Prostate gland (tissue), 2 donors: Measurements from ENCODE around the gene ANO8. TPM values are rescaled to one million over a fixed set of nuclear protein-coding genes. Genes with fewer than 3 reads are reported as not detected.

ENCODE experiments used
- DNase-seq: peaks from one replicate; pipeline ENCODE4 v3.0.0-alpha.2; 2019; ENCODE audit warnings: low spot score
- H3K27ac ChIP-seq, 2 donors: fragments of 200-600 bp; sonication (generic); 2 replicates each; pipeline ENCODE4 v1.5.1; 2017 to 2019
- H3K27me3 ChIP-seq: fragments of 200-600 bp; sonication (generic); replicated peaks from 2 replicates; pipeline ENCODE4 v1.5.1; 2019; ENCODE audit not compliant: insufficient read depth
- H3K36me3 ChIP-seq, 2 donors: fragments of 200-600 bp; sonication (generic); 1 replicate in 1 of 2; 2 replicates in 1 of 2; pipeline versions ENCODE4 v1.5.1 to v1.8.1; 2017 to 2019
- H3K4me1 ChIP-seq: fragments of 200-600 bp; sonication (generic); replicated peaks from 2 replicates; pipeline ENCODE4 v1.5.1; 2019
- H3K4me3 ChIP-seq, 2 donors: fragments of 200-600 bp; sonication (generic); 2 replicates each; pipeline ENCODE4 v1.5.1; 2017 to 2019
- H3K9me3 ChIP-seq: fragments of 200-600 bp; sonication (generic); 2 replicates; pipeline ENCODE4 v1.5.1; 2017
- CTCF ChIP-seq, 4 experiments: fragments of 200-600 bp in 2 of 4; fragments of 450-650 bp in 2 of 4; sonication (generic) in 2 of 4; IDR thresholded peaks; 1 replicate in 3 of 4; 2 replicates in 1 of 4; pipeline ENCODE4 v1.5.1; 2016 to 2019; ENCODE audit warnings: antibody characterized with exemption in 4 of 4, mild to moderate bottlenecking in 2 of 4, moderate library complexity in 2 of 4
- POLR2A ChIP-seq: fragments of 450-650 bp; IDR thresholded peaks from one replicate; pipeline ENCODE4 v1.6.1; 2016; ENCODE audit warnings: antibody characterized with exemption, mild to moderate bottlenecking
- POLR2AphosphoS5 ChIP-seq: sonication (generic); formaldehyde crosslinking; IDR thresholded peaks from one replicate; pipeline ENCODE4 v1.6.1; 2017; ENCODE audit warnings: antibody characterized with exemption
- WGBS: methylation state at CpG from one replicate; pipeline ENCODE4 v1.1.5; 2018; 5-methylcytosine and 5-hydroxymethylcytosine counted together
- intact Hi-C: fragments of 100-400 bp; cut with DNase I; formaldehyde crosslinking; loops from one replicate; pipeline ENCODE4 v1.14.2; 2022
- total RNA-seq, 2 donors: library from RNA; depleted of rRNA; stranded (reverse); fragments of >200 nt; gene quantifications; one replicate each; pipeline ENCODE4 v1.1.0, GENCODE V29; 2016

The ANO8 gene
- total RNA-seq, 2 donors from 2014 or later, result 9.8 to 10.1 TPM

GRCh38 chr19:17311455-17312188 lies 23.0 kb downstream of the ANO8 start:
- WGBS, result 73% methylated on average over 11 of the region's 11 CpGs

GRCh38 chr19:17309965-17310461 lies 24.6 kb downstream of the ANO8 start:
- no peak for DNase-seq
- Histone ChIP-seq H3K4me1 (peaks cover 11% of the 10 kb centered on the region), H3K4me3 (peak overlapping the region; percentile 77 to 88), H3K27me3 (no peaks in the 10 kb centered on the region), H3K36me3 (no peaks in the 10 kb centered on the region), H3K27ac (peak overlapping the region; percentile 52 to 69), H3K9me3 (no peaks in the 10 kb centered on the region)
- intact Hi-C loops, result no loop called here
- TF ChIP-seq CTCF (IDR thresholded peaks at IDR 0.05) (no peak), POLR2A (no peak), POLR2AphosphoS5 (no peak)
- WGBS, result 7% methylated on average over 15 of the region's 23 CpGs

More at GRCh38 chr19:17311455-17312188, 23.0 kb downstream of the ANO8 start:
- no peaks in the 10 kb centered on the region for H3K36me3 ChIP-seq
- peaks cover 9% of the 10 kb centered on the region for H3K4me1 ChIP-seq
- intact Hi-C loops, result no loop called here
- H3K27ac ChIP-seq, result no peak overlapping the region
- TF ChIP-seq CTCF (IDR thresholded peaks at IDR 0.05) (no peak), POLR2AphosphoS5 (no peak), POLR2A (no peak)
- no peaks in the 10 kb centered on the region for H3K27me3 ChIP-seq
- no peak overlapping the region for H3K4me3 ChIP-seq
- DNase-seq, result no peak
- no peaks in the 10 kb centered on the region for H3K9me3 ChIP-seq

GRCh38 chr19:17309198-17309964 lies 25.3 kb downstream of the ANO8 start, which contains the start of gene DDA1:
TSS of gene DDA1 (plus strand) at chr19:17309563. CDS start at chr19:17309655, 92 bp downstream.
- intact Hi-C loops, result no loop called here
- DNase-seq, result peak; percentile 100
- H3K9me3 ChIP-seq, result no peaks in the 10 kb centered on the region
- H3K4me1 ChIP-seq, result peaks cover 11% of the 10 kb centered on the region
- H3K36me3 ChIP-seq, result no peaks in the 10 kb centered on the region
- H3K4me3 ChIP-seq, result peak within 1 kb of the TSS; percentile 77 to 88
- TF ChIP-seq POLR2A (peak; percentile 71), CTCF (IDR thresholded peaks at IDR 0.05) (peak in 1 of 4 experiments; percentile 32), POLR2AphosphoS5 (peak; percentile 99)
- WGBS, result under 1% methylated on average over 46 of the region's 46 CpGs
- H3K27me3 ChIP-seq, result no peaks in the 10 kb centered on the region
- peak within 1 kb of the TSS; percentile 52 to 69 for H3K27ac ChIP-seq

- intact Hi-C loops, result no loop called here
- WGBS, result 83% methylated on average over 8 of the region's 8 CpGs
- no peak for TF ChIP-seq POLR2AphosphoS5
- no peak for TF ChIP-seq CTCF (IDR thresholded peaks at IDR 0.05)
- TF ChIP-seq POLR2A, result no peak
Measured at GRCh38 chr19:17307876-17308377, 26.7 kb downstream of the ANO8 start.

More at GRCh38 chr19:17307876-17308377, 26.7 kb downstream of the ANO8 start:
- no peak overlapping the region for H3K27ac ChIP-seq
- H3K4me3 ChIP-seq, result no peak overlapping the region
- no peaks in the 10 kb centered on the region for H3K9me3 ChIP-seq
- peaks cover 13% of the 10 kb centered on the region for H3K4me1 ChIP-seq
- no peak for DNase-seq
- no peaks in the 10 kb centered on the region for H3K27me3 ChIP-seq
- H3K36me3 ChIP-seq, result no peaks in the 10 kb centered on the region
